ENCODE results near the gene CRACR2B.
A peak's percentile ranks its signal among the peaks of the same experiment; 100 is the strongest.

Gene CRACR2B

DNA sequence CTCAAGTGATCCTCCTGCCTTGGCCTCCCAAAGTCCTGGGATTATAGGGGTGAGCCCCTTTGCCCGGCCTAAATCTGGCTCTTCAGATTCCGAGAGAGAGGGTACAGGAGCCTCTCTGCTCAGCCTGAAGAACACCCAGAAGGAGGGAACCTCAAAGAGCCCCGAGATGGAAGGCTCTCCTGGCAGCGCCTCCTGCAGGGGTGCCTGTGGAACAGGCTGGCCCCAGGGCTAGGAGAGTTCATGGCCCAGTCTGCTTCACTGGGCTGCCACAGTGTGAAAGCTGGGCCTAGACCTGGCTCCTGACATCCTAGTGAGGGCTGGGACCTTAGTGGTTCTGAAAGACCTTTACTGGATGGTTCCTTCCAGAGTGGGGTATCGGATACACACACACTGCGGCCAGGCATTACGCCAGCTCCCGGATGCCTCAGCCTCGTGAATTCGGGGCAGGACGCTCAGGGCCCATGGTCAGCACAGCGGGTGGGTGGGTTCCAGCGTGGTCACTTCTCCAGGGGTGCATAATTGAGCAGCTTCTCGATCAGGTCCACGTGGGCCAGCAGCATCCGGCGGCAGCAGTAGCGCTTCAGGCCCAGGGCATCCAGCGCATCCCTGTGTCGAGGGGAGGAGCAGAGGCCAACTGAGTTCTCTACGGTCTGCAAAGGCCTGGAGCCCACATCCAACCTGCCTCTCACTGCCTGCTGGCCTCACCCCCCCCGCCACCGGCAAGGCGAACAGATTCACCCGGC, 12.3 kb downstream of the CRACR2B start:
- no peak for DNase-seq

DNA sequence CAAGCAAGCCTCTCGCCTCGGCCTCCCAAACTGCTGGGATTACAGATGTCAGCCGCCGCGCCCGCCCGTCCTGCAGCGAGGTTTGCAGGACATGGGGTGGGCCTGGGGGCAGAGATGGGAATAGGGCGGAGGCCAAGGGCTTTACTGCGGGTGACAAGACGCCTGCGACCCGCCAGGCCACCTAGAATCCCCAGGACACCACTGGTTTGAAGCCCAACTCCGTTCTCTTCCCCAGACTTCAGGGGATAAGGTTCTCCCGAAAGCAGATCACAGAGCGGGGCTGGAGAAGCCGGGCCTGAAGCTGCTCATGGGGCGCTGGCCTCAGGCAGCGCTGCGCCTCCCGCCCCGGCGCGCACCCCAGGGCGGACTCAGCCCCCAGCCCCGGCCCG, 14.3 kb downstream of the CRACR2B start:
- DNase-seq = no peak

- peak; percentile 90 for DNase-seq
Measured at GRCh38 chr11:842370-843002, 14.8 kb downstream of the CRACR2B start, which contains the start of the genes POLR2L and TSPAN4. TSS of gene POLR2L (minus strand) at chr11:842529. CDS start at chr11:842508, 21 bp downstream. TSS of gene TSPAN4 (plus strand) at chr11:842852. CDS start at chr11:850305, 7,453 bp downstream.

DNA sequence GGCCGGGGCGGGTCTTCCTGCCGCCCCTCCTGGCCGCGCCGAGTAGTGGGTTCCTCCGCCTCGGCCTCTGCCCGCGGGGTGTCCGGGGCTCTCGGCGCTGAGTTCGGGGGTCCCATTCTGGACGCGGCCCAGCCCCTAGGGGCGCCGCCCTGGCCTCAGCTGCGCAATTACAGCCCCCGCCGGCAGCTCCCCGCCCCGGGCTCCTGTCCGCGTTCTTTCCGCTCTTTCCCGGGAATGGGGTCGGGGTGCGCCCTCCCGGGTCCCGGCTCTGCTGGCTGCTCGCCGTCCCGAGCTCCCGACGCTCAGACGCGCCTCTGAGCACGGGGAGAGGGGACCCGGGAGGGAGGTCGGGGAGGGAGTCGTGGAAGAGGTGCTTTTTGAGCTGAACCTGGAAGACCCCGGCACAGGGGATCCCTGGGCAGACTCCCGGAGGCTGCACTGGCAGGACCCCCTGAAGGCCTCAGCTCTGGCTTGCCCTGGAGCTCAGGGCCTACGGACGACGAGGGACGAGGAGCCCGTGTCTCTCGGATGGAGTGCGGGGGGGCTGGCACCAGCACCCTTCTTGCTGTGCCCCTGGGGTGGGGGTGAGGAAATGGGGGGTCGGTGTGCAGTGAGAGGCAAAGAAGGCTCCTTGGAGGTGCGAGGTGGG, 15.5 kb downstream of the CRACR2B start:
- DNase-seq = no peak

- no peak for DNase-seq
Measured at GRCh38 chr11:843818-844692, 16.3 kb downstream of the CRACR2B start.

GRCh38 chr11:844693-845644, 17.2 kb downstream of the CRACR2B start:
- no peak for DNase-seq

DNA sequence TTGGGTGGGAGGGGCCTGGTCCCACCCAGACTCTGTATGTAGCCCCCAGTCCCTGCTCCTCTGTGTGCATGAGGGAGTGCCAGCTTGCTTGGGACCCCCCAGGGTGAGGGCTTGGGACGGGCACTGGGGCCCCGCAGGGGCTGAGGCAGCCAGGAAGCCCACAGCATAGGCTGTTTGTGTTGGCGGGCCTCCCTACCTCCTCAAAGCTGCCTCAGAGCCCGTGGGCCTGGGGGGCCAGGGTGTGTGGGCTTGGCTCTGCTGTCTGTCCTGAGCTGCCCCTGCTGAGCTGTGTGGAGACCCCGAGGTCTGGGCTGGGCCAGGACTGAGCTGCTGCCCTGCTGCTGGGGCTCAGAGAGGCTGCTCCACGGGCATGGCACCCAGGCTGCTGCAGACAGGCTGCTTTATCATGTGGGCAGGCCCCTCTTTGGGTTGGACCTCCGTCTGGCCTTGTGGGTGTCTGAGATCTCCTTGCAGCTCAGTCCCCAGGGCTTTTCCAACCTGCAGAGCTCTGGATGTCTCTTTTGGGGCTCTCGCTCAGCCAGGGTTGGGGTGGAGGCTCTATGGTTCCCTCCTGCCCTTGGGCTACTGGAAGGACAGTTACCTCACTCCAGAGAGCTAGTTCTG, 18.3 kb downstream of the CRACR2B start:
- DNase-seq = no peak

DNA sequence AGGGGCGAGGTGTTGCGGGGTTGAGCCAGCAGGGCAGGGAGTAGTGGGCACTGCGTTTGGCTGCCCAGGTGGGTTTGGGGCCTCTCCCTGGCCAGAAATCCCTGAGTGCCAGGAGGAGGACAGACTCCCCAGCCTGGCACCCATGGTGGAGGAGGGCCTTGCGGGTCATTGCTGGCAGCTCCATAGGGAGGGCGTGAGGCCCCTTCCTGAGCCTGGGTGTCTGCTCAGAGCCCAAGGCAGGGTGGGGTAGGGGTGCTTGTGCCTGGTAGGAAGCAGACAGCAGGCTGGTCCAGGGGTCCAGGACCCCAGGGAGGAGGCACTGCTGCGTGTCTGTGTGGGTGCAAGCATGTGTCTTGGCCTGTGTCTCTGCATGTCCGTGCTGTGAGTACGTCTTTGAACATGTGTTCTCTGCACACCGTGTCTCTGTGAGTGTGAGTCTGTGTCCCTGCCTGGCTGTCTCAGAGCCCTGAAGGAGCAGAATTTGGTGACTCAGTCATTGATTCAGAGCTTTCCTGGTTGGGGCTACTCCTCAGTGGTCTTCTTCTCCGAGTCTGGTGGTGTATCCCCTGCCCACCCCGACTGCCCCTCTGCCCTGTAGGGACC, 18.9 kb downstream of the CRACR2B start:
- no peak for DNase-seq

GRCh38 chr11:847876-848275, 20.2 kb downstream of the CRACR2B start:
- DNase-seq = no peak

DNA sequence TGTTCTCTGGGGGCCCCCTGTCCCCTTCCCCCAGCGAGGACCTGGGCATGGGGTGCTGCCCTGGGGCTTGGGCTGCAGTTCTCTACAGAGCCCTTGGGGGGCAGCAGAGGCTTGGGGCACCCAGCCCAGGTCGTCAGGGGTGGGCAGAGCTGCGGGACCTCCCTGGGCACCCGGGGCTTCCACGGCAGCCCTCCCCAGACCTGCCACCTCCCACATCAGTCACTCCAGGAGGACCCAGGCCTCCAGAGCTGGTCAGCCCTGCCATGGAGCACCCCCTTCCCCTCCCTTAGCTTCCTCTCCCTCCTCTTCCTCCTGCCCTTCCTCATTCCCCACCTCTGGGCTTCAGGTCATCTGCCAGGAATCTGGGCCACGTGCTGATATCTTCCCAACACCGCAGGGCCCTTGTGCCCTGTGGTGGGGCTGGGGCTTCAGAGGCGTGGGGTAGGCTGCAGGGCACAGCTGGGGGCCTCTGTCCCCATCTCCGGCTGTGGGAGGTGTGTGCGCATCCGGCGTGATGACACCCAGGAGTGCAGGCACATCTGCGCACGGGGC, 20.7 kb downstream of the CRACR2B start:
- DNase-seq = peak; percentile 73

DNA sequence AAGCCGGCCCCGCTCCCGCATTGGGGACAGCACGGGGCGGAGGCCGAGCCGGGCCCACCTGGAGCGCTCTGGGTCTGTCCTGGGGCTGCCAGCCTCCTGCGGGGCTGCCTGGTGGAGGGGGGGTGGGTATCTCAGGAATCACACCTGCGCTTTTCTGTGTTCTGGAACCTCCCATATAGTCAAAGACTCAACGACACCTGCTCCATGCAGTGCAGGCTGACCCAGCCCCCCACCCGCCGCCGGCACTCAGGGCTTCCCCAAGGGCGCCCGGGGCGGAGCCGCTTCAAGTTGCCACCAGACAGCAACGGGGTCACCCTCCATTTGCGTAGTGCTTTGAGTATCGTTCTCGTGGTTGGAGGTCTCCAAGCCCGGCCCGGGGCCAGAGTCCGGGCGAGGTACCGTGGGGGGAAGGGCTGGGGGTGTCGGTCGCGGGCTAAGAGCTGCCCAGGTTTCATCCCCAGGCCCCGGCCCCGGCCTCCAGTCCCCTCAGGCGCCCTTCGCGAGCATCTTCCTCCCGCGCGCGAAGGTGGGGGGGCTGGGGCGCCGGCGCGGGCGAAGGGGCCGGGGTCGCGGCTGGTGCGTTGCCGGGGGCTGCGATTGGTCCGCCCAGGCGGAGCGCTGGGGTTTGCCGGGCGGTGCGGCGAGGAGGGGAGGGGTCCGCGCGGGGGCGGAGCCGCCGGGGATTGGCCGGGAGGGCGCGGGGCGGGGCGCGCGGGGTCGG, 21.5 kb downstream of the CRACR2B start:
- DNase-seq = peak; percentile 49

GRCh38 chr11:849951-850774, 22.4 kb downstream of the CRACR2B start:
- DNase-seq = no peak

DNA sequence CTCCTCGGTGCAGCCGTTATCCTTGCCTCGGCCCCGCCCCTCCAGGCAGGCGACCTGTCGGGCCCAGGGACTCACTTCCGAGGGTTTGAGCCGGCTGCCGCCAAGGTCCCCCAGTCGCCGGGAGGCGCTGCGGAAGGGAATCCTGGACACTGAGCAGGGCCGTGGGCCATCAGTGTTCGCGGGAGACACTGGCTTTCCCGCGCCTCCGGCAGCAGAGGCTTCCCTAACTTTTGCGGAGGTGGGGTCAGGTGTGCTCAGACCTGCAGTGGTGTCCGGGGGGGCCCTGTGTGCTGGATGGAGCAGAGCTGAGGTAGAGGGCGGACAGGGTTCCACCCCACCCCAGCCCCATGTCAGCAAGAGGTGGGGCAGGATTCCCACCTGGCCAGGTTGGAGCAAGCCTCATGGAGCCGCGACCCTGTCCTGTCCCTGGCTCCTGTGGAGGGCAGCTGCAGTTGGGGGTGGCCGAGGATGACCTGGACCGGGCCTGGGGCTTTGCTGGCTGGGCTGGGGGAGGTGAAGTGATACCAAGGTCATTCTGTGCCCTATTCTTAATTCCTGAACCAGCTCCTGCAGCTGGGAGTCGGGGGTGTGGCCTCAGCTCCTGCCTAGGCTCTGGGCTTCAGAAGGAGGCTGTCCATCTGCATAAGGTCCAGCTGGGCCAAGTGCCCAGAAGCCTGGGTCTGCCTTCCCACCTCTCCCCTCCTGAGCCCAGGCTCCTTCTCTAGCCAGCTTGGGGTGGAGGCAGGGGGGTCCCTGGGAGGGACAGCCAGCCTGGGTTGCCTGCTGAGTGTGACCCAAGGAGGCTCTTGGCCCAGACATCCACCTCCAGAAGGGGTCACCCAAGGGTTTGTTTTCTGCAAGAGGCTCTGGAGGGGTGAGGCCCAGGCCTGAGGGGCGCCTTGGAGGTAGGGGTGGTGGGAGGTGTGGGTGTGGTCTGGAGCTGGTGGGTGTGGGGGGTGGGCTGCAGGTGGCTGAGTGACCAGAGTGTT, 23.4 kb downstream of the CRACR2B start:
- DNase-seq = no peak

GRCh38 chr11:852762-853161, 25.0 kb downstream of the CRACR2B start:
- no peak for DNase-seq

- no peak for DNase-seq
Measured at GRCh38 chr11:853682-854448, 26.1 kb downstream of the CRACR2B start.

GRCh38 chr11:854601-855329, 27.0 kb downstream of the CRACR2B start:
- no peak for DNase-seq
